Erythroblast (primary cell): ENCODE results near the gene ELF5.

Source experiments
- GATA1 ChIP-seq: IDR thresholded peaks from 2 replicates; pipeline ENCODE4 v1.6.1; 2011; ENCODE audit warnings: low read depth, mild to moderate bottlenecking, control low read depth, low read length, moderate library complexity
- POLR2A ChIP-seq: IDR thresholded peaks from 2 replicates; pipeline ENCODE4 v1.6.1; 2011; ENCODE audit warnings: mild to moderate bottlenecking, low read length

GRCh38 chr11:34490304-34490703, 23.3 kb downstream of the ELF5 start:
- TF ChIP-seq POLR2A (no peak), GATA1 (no peak)
